Smooth muscle cell (in vitro differentiated cells): Measurements from ENCODE around the gene ZNF491. TPM values are rescaled to one million over a fixed set of nuclear protein-coding genes. Genes with fewer than 3 reads are reported as not detected.

Experiments
- DNase-seq: peaks from one replicate; lab custom pipeline; 2025; ENCODE audit not compliant: unreplicated experiment; lab: John Stamatoyannopoulos, UW
- H2AFZ ChIP-seq: fragments of 200-600 bp; sonication (generic); 2 replicates; pipeline ENCODE4 v1.6.0; 2016; ENCODE audit warnings: antibody characterized with exemption, low read depth, mild to moderate bottlenecking
- H3F3A ChIP-seq: fragments of 200-600 bp; sonication (generic); 2 replicates; pipeline ENCODE4 v1.6.0; 2017; ENCODE audit warnings: antibody characterized with exemption, low read depth
- H3K27ac ChIP-seq: fragments of 200-600 bp; sonication (generic); 2 replicates; pipeline ENCODE4 v1.5.1; 2016; ENCODE audit warnings: low read depth, mild to moderate bottlenecking
- H3K27me3 ChIP-seq: fragments of 200-600 bp; sonication (generic); 2 replicates; pipeline ENCODE4 v1.6.1; 2016; ENCODE audit warnings: low read depth, mild to moderate bottlenecking
- H3K36me3 ChIP-seq: fragments of 200-600 bp; sonication (generic); 2 replicates; pipeline ENCODE4 v1.5.1; 2016; ENCODE audit warnings: low read depth
- H3K4me1 ChIP-seq: fragments of 200-600 bp; sonication (generic); 2 replicates; pipeline ENCODE4 v1.5.1; 2016; ENCODE audit warnings: low read depth
- H3K4me2 ChIP-seq: fragments of 200-600 bp; sonication (generic); 2 replicates; pipeline ENCODE4 v1.6.0; 2016; ENCODE audit warnings: mild to moderate bottlenecking
- H3K4me3 ChIP-seq: fragments of 200-600 bp; sonication (generic); 2 replicates; pipeline ENCODE4 v1.5.1; 2016; ENCODE audit warnings: mild to moderate bottlenecking
- H3K79me2 ChIP-seq: fragments of 200-600 bp; sonication (generic); 2 replicates; pipeline ENCODE4 v1.6.0; 2016; ENCODE audit warnings: low read depth, mild to moderate bottlenecking
- H3K9ac ChIP-seq: fragments of 200-600 bp; sonication (generic); 2 replicates; pipeline ENCODE4 v1.6.0; 2016; ENCODE audit warnings: low read depth
- H3K9me3 ChIP-seq: fragments of 200-600 bp; sonication (generic); replicated peaks from 2 replicates; pipeline ENCODE4 v1.5.1; 2016; ENCODE audit warnings: low read depth
- H4K20me1 ChIP-seq: fragments of 200-600 bp; sonication (generic); 2 replicates; pipeline ENCODE4 v1.6.0; 2016; ENCODE audit warnings: low read depth
- WGBS: methylation state at CpG from one replicate; pipeline ENCODE4 v1.1.7; 2016; ENCODE audit warnings: low lambda C conversion rate; 5-methylcytosine and 5-hydroxymethylcytosine counted together
- polyA plus RNA-seq: library from polyadenylated mRNA; unstranded; fragments of >200 nt; fragmentation: Nextera tagmentation; extraction: Ambion mirVana; gene quantifications from 2 replicates; pipeline ENCODE4 v1.2.1, GENCODE V29; 2016
- total RNA-seq: library from RNA; depleted of rRNA; stranded (reverse); fragments of >200 nt; gene quantifications from 2 replicates; pipeline ENCODE4 v1.2.3, GENCODE V29; 2014
- TF ChIP-seq, protein P1 (sequence below): fragments of 200-600 bp; sonication (generic); IDR thresholded peaks from 2 replicates; pipeline ENCODE4 v1.5.1; 2017; ENCODE audit warnings: borderline replicate concordance, mild to moderate bottlenecking, antibody characterized with exemption; ENCODE audit not compliant: insufficient read depth, poor library complexity, severe bottlenecking

The ZNF491 gene
- total and polyA plus RNA-seq, 2 experiments from 2014 or later, result 1.1 to 6.1 TPM

GRCh38 chr19:11853358-11853757, 55.0 kb downstream of the ZNF491 start:
- H3K9ac ChIP-seq, result no peak overlapping the region
- TF ChIP-seq, protein P1, sequence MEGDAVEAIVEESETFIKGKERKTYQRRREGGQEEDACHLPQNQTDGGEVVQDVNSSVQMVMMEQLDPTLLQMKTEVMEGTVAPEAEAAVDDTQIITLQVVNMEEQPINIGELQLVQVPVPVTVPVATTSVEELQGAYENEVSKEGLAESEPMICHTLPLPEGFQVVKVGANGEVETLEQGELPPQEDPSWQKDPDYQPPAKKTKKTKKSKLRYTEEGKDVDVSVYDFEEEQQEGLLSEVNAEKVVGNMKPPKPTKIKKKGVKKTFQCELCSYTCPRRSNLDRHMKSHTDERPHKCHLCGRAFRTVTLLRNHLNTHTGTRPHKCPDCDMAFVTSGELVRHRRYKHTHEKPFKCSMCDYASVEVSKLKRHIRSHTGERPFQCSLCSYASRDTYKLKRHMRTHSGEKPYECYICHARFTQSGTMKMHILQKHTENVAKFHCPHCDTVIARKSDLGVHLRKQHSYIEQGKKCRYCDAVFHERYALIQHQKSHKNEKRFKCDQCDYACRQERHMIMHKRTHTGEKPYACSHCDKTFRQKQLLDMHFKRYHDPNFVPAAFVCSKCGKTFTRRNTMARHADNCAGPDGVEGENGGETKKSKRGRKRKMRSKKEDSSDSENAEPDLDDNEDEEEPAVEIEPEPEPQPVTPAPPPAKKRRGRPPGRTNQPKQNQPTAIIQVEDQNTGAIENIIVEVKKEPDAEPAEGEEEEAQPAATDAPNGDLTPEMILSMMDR, result no peak
- H2AFZ ChIP-seq, result no peak overlapping the region
- no peaks in the 10 kb centered on the region for H3K79me2 ChIP-seq
- H4K20me1 ChIP-seq, result no peaks in the 10 kb centered on the region
- H3F3A ChIP-seq, result no peaks in the 10 kb centered on the region
- no peaks in the 10 kb centered on the region for H3K27me3 ChIP-seq
- no peaks in the 10 kb centered on the region for H3K36me3 ChIP-seq
- no peak overlapping the region for H3K27ac ChIP-seq
- H3K4me1 ChIP-seq, result no peaks in the 10 kb centered on the region
- 77% methylated on average over 3 of the region's 3 CpGs for WGBS
- H3K4me2 ChIP-seq, result no peak overlapping the region
- no peak for DNase-seq
- no peak overlapping the region for H3K4me3 ChIP-seq
- H3K9me3 ChIP-seq, result no peaks in the 10 kb centered on the region

GRCh38 chr19:11856596-11857250, 58.4 kb downstream of the ZNF491 start:
- Histone ChIP-seq H3K9me3 (no peaks in the 10 kb centered on the region), H3K4me2 (no peak overlapping the region), H4K20me1 (no peaks in the 10 kb centered on the region), H3K9ac (no peak overlapping the region), H2AFZ (no peak overlapping the region), H3K4me1 (no peaks in the 10 kb centered on the region), H3K79me2 (no peaks in the 10 kb centered on the region), H3F3A (no peaks in the 10 kb centered on the region), H3K36me3 (no peaks in the 10 kb centered on the region), H3K27ac (peak overlapping the region; percentile 35), H3K27me3 (no peaks in the 10 kb centered on the region), H3K4me3 (no peak overlapping the region)
- WGBS, result 70% methylated on average over 12 of the region's 12 CpGs
- TF ChIP-seq, protein P1, result no peak
- DNase-seq, result no peak

Other genes with a start within 250 kb of the ZNF491 start
- gene ELOF1, start 239.3 kb upstream of the ZNF491 start, total RNA-seq, result 18.6 and 20.3 TPM in 2 replicates
- gene ELOF1, start 239.3 kb upstream of the ZNF491 start, polyA plus RNA-seq, result 71.4 and 74.8 TPM in 2 replicates
- 1.9 and 19.8 TPM in 2 replicates for gene ACP5, start 220.9 kb upstream of the ZNF491 start, total RNA-seq
- gene ACP5, start 220.9 kb upstream of the ZNF491 start, polyA plus RNA-seq, result 0.89 and 1.9 TPM in 2 replicates
- 24.1 and 26.9 TPM in 2 replicates for gene ZNF627, start 201.0 kb upstream of the ZNF491 start, total RNA-seq
- gene ZNF627, start 201.0 kb upstream of the ZNF491 start, polyA plus RNA-seq, result 10.6 and 11.7 TPM in 2 replicates
- gene ZNF823, start 59.6 kb upstream of the ZNF491 start, total RNA-seq, result 5.7 and 12.1 TPM in 2 replicates
- gene ZNF823, start 59.6 kb upstream of the ZNF491 start, polyA plus RNA-seq, result 0.95 and 1.0 TPM in 2 replicates
- 7.6 and 9.3 TPM in 2 replicates for gene ZNF441, start 31.5 kb upstream of the ZNF491 start, total RNA-seq
- 2.7 and 2.8 TPM in 2 replicates for gene ZNF441, start 31.5 kb upstream of the ZNF491 start, polyA plus RNA-seq
- gene ZNF440, start 15.8 kb downstream of the ZNF491 start, total RNA-seq, result 14.5 and 16.8 TPM in 2 replicates
- 3.6 and 5.0 TPM in 2 replicates for gene ZNF440, start 15.8 kb downstream of the ZNF491 start, polyA plus RNA-seq
- gene ZNF439, start 50.2 kb downstream of the ZNF491 start, total RNA-seq, result 1.9 and 2.6 TPM in 2 replicates
- gene ZNF439, start 50.2 kb downstream of the ZNF491 start, polyA plus RNA-seq, result 1.4 and 3.2 TPM in 2 replicates
- gene ZNF69, start 89.3 kb downstream of the ZNF491 start, total RNA-seq, result 8.8 and 15.1 TPM in 2 replicates
- gene ZNF69, start 89.3 kb downstream of the ZNF491 start, polyA plus RNA-seq, result 4.6 and 8.2 TPM in 2 replicates
- 8.3 and 10.4 TPM in 2 replicates for gene ZNF700, start 126.6 kb downstream of the ZNF491 start, total RNA-seq
- gene ZNF700, start 126.6 kb downstream of the ZNF491 start, polyA plus RNA-seq, result 1.2 and 1.3 TPM in 2 replicates
- gene ZNF763, start 166.5 kb downstream of the ZNF491 start, total RNA-seq, result 1.2 and 1.6 TPM in 2 replicates
- gene ZNF763, start 166.5 kb downstream of the ZNF491 start, polyA plus RNA-seq, result 0.53 and 0.73 TPM in 2 replicates
- gene ZNF433, start 237.2 kb downstream of the ZNF491 start, total RNA-seq, result 6.9 and 10.2 TPM in 2 replicates
- 2.6 and 3.0 TPM in 2 replicates for gene ZNF433, start 237.2 kb downstream of the ZNF491 start, polyA plus RNA-seq